DND-41 (cell line): ENCODE measurements around the gene SLC22A6.

ENCODE experiments used
- CTCF ChIP-seq: IDR thresholded peaks from 2 replicates; pipeline ENCODE4 v1.5.1; 2012; ENCODE audit warnings: borderline replicate concordance, low read length, moderate library complexity, mild to moderate bottlenecking; ENCODE audit not compliant: poor library complexity, severe bottlenecking; ENCODE audit errors: extremely low read depth
- EZH2 ChIP-seq: IDR thresholded peaks from 3 replicates; pipeline ENCODE4 v1.6.1; 2012; ENCODE audit warnings: borderline replicate concordance, low read depth, mild to moderate bottlenecking, moderate library complexity, low read length, inconsistent platforms; ENCODE audit not compliant: severe bottlenecking

GRCh38 chr11:62985041-62985750, 429 bp upstream of the SLC22A6 start:
- TF ChIP-seq CTCF (no peak), EZH2 (no peak)
